Lower lobe of right lung (tissue), 2 donors: ENCODE measurements around the gene ITPRIPL1. TPM values are rescaled to one million over a fixed set of nuclear protein-coding genes. Genes with fewer than 3 reads are reported as not detected.
A peak's percentile ranks its signal among the peaks of the same experiment; 100 is the strongest.

Source experiments
- ATAC-seq, 2 donors: fragments of 200-7000 bp; cut with Tn5 transposase; one replicate each; pipeline ENCODE4 v1.9.1; 2020 to 2022; ENCODE audit warnings: mild to moderate bottlenecking in 2 of 2, moderate library complexity in 2 of 2
- DNase-seq: peaks from one replicate; pipeline ENCODE4 v3.0.0-alpha.2; 2020
- H3K27ac ChIP-seq: fragments of 200-600 bp; one replicate; pipeline ENCODE4 v1.8.0; 2022
- H3K27me3 ChIP-seq: fragments of 200-600 bp; one replicate; pipeline ENCODE4 v1.8.0; 2022; ENCODE audit warnings: low read depth
- H3K36me3 ChIP-seq: fragments of 200-600 bp; one replicate; pipeline ENCODE4 v1.8.0; 2022; ENCODE audit warnings: mild to moderate bottlenecking
- H3K4me1 ChIP-seq: fragments of 200-600 bp; one replicate; pipeline ENCODE4 v1.8.0; 2022
- H3K4me3 ChIP-seq: fragments of 200-600 bp; one replicate; pipeline ENCODE4 v1.8.0; 2022; ENCODE audit warnings: mild to moderate bottlenecking
- H3K9me3 ChIP-seq: fragments of 200-600 bp; one replicate; pipeline ENCODE4 v1.8.0; 2022
- intact Hi-C: fragments of 100-400 bp; cut with DNase I; formaldehyde crosslinking; loops from one replicate; pipeline ENCODE4 v1.11.0; 2022
- total RNA-seq: library from RNA; stranded (reverse); fragmentation: NEBNext Ultra II Directional; extraction: Animal tissue kit (Norgen Biotek cat#: 25700); gene quantifications from one replicate; pipeline ENCODE4 v1.2.1, GENCODE V29; 2021
- TF ChIP-seq, protein P1 (sequence below): fragments of 200-600 bp; IDR thresholded peaks from one replicate; pipeline ENCODE4 v1.8.0; 2022; ENCODE audit warnings: antibody characterized with exemption, mild to moderate bottlenecking
- donor health status: DM: no; HTN: yes; CAD: no; lungs with severe emphysema.

The ITPRIPL1 gene
- total RNA-seq, 1 donor from 2014 or later, result 1.9 TPM

DNA sequence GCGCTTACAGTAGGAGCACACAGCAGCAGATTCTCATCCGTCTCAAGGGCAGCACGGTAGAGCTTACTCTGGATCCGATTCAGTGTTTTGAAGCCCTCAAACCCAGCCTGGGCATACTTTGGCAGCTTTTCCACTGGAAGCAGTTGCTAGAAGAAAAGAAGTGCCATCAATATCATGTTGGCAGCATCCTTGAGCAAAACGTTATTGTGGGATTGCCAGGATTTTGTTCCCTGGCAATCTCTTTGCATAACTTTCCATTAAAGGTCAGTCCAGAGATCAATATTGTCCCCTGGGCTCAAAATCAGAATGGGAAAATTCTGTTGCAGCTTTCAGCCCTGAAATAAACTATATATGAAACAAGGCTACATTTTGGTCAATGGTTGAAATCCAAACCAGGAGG lies 28.2 kb upstream of the ITPRIPL1 start:
- no peak for ATAC-seq
- no peaks in the 10 kb centered on the region for H3K27me3 ChIP-seq
- H3K9me3 ChIP-seq, result no peaks in the 10 kb centered on the region
- H3K4me3 ChIP-seq, result no peak overlapping the region
- intact Hi-C loops, result no loop called here
- TF ChIP-seq, protein P1, sequence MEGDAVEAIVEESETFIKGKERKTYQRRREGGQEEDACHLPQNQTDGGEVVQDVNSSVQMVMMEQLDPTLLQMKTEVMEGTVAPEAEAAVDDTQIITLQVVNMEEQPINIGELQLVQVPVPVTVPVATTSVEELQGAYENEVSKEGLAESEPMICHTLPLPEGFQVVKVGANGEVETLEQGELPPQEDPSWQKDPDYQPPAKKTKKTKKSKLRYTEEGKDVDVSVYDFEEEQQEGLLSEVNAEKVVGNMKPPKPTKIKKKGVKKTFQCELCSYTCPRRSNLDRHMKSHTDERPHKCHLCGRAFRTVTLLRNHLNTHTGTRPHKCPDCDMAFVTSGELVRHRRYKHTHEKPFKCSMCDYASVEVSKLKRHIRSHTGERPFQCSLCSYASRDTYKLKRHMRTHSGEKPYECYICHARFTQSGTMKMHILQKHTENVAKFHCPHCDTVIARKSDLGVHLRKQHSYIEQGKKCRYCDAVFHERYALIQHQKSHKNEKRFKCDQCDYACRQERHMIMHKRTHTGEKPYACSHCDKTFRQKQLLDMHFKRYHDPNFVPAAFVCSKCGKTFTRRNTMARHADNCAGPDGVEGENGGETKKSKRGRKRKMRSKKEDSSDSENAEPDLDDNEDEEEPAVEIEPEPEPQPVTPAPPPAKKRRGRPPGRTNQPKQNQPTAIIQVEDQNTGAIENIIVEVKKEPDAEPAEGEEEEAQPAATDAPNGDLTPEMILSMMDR, result no peak
- DNase-seq, result no peak
- no peak overlapping the region for H3K27ac ChIP-seq
- peaks cover 100% of the 10 kb centered on the region for H3K36me3 ChIP-seq
- H3K4me1 ChIP-seq, result no peaks in the 10 kb centered on the region

DNA sequence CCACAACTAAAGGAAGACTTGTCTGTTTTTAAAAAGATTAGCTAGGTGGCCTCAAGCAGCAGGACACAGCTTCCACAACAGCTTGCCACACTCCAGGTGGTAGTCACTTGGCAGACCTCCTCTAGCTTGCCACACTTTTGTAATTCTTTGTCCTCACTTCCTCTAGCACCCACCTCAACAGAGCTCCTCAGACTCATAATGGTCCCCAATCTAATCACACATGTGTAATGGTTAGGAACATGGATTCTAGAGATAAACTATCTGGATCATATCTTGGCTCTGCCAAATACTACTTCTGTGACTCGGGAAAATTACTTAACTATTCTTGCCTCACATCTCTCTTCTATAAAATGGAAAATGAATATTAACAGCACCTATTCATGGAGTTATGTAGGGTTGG lies 23.3 kb upstream of the ITPRIPL1 start:
- H3K36me3 ChIP-seq, result peaks cover 77% of the 10 kb centered on the region
- TF ChIP-seq, protein P1, result no peak
- H3K9me3 ChIP-seq, result no peaks in the 10 kb centered on the region
- peaks cover 24% of the 10 kb centered on the region for H3K4me1 ChIP-seq
- ATAC-seq, result no peak
- intact Hi-C loops, result no loop called here
- no peak overlapping the region for H3K27ac ChIP-seq
- DNase-seq, result no peak
- H3K4me3 ChIP-seq, result no peak overlapping the region
- H3K27me3 ChIP-seq, result no peaks in the 10 kb centered on the region

DNA sequence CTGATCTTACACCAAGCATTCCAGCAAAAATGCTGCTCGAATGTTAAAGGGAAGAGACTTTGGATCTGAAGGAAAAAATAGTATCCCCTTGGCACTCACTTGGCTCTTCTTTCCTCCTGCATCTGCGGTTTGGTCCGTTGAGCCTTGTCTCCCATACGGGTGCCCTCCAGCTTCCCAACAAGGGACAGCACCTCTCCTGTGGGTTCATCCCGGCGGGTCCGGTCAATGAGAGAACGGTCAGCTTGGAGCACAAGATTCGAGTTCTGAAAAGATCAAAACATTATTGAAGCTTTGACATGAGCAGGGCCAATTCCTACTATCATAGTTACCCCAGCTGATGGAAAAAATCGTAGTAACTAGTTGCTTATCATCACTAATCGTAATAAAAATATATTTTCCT lies 20.5 kb upstream of the ITPRIPL1 start:
- H3K4me1 ChIP-seq, result peaks cover 24% of the 10 kb centered on the region
- H3K4me3 ChIP-seq, result peak overlapping the region; percentile 74
- DNase-seq, result no peak
- peak overlapping the region; percentile 84 for H3K27ac ChIP-seq
- TF ChIP-seq, protein P1, result no peak
- no peaks in the 10 kb centered on the region for H3K27me3 ChIP-seq
- no peak for ATAC-seq
- H3K9me3 ChIP-seq, result no peaks in the 10 kb centered on the region
- intact Hi-C loops, result no loop called here
- peaks cover 49% of the 10 kb centered on the region for H3K36me3 ChIP-seq

DNA sequence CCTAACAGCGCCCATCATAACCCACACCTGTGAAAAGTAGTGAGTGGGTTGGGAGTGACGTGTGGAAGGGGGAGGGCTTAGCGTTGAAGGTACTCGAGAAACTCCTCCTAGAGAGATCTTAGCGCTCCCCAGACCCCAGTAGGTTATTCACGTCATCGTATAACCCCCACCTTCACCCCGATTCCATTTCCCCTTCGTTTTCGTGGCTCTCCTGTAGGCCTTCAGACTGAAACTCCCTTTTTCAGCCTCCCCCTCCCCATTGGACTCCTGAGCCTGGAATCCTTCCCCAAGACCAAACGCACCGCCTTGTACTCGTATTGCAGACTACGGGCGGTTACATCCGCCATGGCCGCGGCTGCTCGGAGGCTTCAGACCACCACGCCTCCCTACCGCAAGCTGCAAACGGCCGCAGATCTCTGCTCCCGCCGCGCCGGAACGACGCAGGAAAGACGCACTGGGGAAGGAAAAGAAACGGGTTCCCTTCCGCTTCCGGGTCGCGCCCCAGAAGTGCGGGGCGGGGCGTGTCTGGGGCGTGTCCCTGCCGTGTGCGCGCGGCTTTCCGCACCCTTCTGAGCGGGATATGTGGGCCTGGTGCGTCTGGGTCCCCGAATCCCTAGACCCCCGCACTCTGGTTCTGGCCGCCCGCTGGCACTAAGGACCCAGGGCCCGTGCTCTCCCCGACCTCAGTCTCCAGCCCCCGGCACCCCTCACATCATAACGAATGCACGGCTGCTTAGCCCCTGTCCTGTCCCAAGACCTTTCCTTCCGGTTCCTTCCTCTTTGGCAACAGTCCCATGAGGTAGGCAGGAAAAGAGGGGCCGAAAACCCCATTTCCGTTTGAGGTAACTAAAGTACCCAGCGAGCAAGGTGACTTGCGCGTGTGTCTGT lies 19.8 kb upstream of the ITPRIPL1 start, which contains the start of gene SNRNP200:
SNRNP200 (minus strand) TSS at position 456 of the 888 bp plus-strand sequence; CDS start at position 347, 109 bp downstream.
- peak within 1 kb of the TSS; percentile 74 for H3K4me3 ChIP-seq
- no peaks in the 10 kb centered on the region for H3K9me3 ChIP-seq
- no peaks in the 10 kb centered on the region for H3K27me3 ChIP-seq
- ATAC-seq (peak; percentile 99 to 100), DNase-seq (peak; percentile 92)
- TF ChIP-seq, protein P1, result no peak
- intact Hi-C loops, result no loop called here
- peaks cover 42% of the 10 kb centered on the region for H3K36me3 ChIP-seq
- peak within 1 kb of the TSS; percentile 84 for H3K27ac ChIP-seq
- H3K4me1 ChIP-seq, result peaks cover 24% of the 10 kb centered on the region

DNA sequence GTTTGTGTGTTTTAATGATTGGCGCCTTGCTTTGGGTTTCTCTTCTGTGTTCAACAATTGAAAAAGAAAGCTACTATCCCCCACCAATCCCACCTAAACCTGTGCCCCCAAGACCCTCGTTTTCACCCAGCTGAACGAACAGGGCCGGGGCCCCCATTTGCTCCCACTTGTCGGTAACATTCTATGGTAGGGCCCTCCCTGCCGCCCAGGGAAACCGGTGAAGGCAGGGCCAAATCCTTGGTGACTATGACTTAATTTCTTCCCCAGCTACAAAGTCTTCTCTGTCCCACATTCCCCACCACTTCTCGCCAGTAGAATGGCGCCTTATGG lies 19.2 kb upstream of the ITPRIPL1 start:
- intact Hi-C loops, result no loop called here
- DNase-seq (no peak), ATAC-seq (peak in 1 of 2 donors; percentile 6)
- peaks cover 24% of the 10 kb centered on the region for H3K4me1 ChIP-seq
- TF ChIP-seq, protein P1, result no peak
- H3K9me3 ChIP-seq, result no peaks in the 10 kb centered on the region
- peak overlapping the region; percentile 84 for H3K27ac ChIP-seq
- H3K4me3 ChIP-seq, result peak overlapping the region; percentile 74
- H3K27me3 ChIP-seq, result no peaks in the 10 kb centered on the region
- H3K36me3 ChIP-seq, result peaks cover 36% of the 10 kb centered on the region
